ENCODE results near the gene SLC37A3.

Gene SLC37A3

DNA sequence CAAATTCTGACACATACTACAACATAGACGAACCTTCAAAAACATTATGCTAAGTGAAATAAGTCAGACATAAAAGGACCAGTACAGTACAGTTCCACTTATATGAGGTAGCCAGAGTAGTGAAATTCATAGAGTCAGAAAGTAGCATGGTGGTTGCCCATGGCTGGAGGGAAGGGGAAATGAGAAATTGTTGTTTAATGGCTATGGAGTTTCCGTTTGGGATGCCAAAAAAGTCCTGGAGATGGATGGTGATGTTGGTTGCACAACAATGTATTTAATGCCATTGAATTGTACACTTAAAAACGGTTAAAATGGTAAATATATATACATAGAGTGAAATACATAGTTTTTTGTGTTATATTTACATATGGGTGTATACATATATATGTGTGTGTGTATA, 2.1 kb upstream of the SLC37A3 start:
- no peak for DNase-seq (ENCODE audit: low read depth)
- TF ChIP-seq, protein P1, sequence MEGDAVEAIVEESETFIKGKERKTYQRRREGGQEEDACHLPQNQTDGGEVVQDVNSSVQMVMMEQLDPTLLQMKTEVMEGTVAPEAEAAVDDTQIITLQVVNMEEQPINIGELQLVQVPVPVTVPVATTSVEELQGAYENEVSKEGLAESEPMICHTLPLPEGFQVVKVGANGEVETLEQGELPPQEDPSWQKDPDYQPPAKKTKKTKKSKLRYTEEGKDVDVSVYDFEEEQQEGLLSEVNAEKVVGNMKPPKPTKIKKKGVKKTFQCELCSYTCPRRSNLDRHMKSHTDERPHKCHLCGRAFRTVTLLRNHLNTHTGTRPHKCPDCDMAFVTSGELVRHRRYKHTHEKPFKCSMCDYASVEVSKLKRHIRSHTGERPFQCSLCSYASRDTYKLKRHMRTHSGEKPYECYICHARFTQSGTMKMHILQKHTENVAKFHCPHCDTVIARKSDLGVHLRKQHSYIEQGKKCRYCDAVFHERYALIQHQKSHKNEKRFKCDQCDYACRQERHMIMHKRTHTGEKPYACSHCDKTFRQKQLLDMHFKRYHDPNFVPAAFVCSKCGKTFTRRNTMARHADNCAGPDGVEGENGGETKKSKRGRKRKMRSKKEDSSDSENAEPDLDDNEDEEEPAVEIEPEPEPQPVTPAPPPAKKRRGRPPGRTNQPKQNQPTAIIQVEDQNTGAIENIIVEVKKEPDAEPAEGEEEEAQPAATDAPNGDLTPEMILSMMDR (IDR thresholded peaks at IDR 0.05; ENCODE audit: low read length, missing control alignments) = no peak
- H3K4me3 ChIP-seq (replicated peaks; ENCODE audit: low read depth, low read length) = no peak overlapping the region

DNA sequence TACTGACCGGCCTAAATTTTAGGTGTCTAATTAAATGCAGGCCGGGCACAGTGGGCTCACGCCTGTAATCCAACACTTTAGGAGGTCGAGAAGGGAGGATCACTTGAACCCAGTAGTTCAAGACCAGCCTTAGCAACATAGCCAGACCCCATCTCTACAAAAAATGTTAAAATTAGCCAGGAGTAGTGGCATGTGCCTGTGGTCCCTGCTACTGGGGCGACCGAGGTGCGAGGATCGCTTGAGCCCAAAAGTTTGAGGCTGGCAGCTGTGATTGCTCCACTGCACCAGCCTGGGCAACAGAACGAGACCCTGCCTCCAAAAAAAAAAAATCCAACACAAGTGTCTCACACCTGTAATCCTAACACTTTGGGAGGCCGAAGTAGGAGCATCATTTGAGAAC, 491 bp upstream of the SLC37A3 start:
- H3K4me3 ChIP-seq (replicated peaks; ENCODE audit: low read depth, low read length) = no peak overlapping the region

GRCh38 chr7:140393756-140394306, 4.5 kb downstream of the SLC37A3 start:
- TF ChIP-seq, protein P1 (IDR thresholded peaks at IDR 0.05; ENCODE audit: low read length, missing control alignments) = no peak
- no peak for DNase-seq (ENCODE audit: low read depth)
- H3K4me3 ChIP-seq (replicated peaks; ENCODE audit: low read depth, low read length) = no peak overlapping the region

More for the DNA sequence above, 491 bp upstream of the SLC37A3 start:
- TF ChIP-seq, protein P1 (IDR thresholded peaks at IDR 0.05; ENCODE audit: low read length, missing control alignments) = no peak
- DNase-seq (ENCODE audit: low read depth) = no peak

GRCh38 chr7:140391634-140392033, 6.7 kb downstream of the SLC37A3 start:
- DNase-seq (ENCODE audit: low read depth) = no peak
- TF ChIP-seq, protein P1 (IDR thresholded peaks at IDR 0.05; ENCODE audit: low read length, missing control alignments) = no peak
- H3K4me3 ChIP-seq (replicated peaks; ENCODE audit: low read depth, low read length) = no peak overlapping the region

GRCh38 chr7:140390466-140391190, 7.7 kb downstream of the SLC37A3 start:
- no peak overlapping the region for H3K4me3 ChIP-seq (replicated peaks; ENCODE audit: low read depth, low read length)
- no peak for DNase-seq (ENCODE audit: low read depth)
- TF ChIP-seq, protein P1 (IDR thresholded peaks at IDR 0.05; ENCODE audit: low read length, missing control alignments) = no peak

DNA sequence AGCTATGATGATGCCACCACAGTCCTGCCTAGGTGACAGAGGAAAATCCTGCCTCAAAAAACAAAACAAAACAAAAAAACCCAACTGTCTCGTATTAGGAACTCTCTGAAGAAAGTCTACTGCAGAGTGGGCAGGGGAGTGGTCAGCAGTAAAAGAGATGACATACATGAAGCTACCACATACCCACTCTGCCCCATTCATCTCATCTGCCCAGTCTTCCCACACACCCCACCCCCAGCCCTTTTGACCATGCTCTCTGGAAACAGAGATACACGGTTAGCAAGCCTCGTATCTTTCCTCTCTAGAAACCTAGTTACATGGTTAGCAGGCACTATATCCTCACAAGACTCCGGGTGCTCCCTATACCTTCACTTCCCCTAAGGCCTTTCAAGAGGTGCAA, 8.3 kb downstream of the SLC37A3 start:
- TF ChIP-seq, protein P1 (IDR thresholded peaks at IDR 0.05; ENCODE audit: low read length, missing control alignments) = no peak
- no peak overlapping the region for H3K4me3 ChIP-seq (replicated peaks; ENCODE audit: low read depth, low read length)
- no peak for DNase-seq (ENCODE audit: low read depth)

DNA sequence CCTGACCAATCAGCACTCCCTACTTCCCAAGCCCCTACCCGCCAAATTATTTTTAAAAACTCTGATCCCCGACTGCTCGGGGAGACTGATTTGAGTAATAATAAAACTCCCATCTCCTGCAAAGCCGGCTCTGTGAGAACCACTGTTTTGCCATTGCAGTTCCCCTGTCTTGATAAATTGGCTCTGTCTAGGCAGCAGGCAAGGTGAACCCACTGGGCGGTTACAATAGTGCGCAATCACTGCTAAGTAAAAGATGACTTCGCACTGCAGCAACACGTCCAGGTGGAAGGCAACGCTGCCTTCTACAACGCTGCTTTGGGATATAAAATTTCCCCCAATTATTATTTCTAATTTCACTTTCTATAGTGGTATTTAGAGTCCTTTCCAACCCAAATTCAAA, 8.9 kb downstream of the SLC37A3 start:
- TF ChIP-seq, protein P1 (IDR thresholded peaks at IDR 0.05; ENCODE audit: low read length, missing control alignments) = no peak
- no peak for DNase-seq (ENCODE audit: low read depth)
- no peak overlapping the region for H3K4me3 ChIP-seq (replicated peaks; ENCODE audit: low read depth, low read length)
